DOHH2 (cell line): Measurements from ENCODE around the gene ARAP1.

Experiments
- H3F3A ChIP-seq: fragments of 200-600 bp; sonication (generic), shearing (Covaris generic); 2 replicates; pipeline ENCODE4 v1.6.0; 2016; ENCODE audit warnings: antibody characterized with exemption, mild to moderate bottlenecking; ENCODE audit not compliant: control insufficient read depth, insufficient read depth
- H3K27ac ChIP-seq: fragments of 200-600 bp; sonication (generic); 2 replicates; pipeline ENCODE4 v1.5.1; 2014; ENCODE audit warnings: low read depth, mild to moderate bottlenecking, low read length, moderate library complexity
- H3K27me3 ChIP-seq: fragments of 200-600 bp; sonication (generic); 2 replicates; pipeline ENCODE4 v1.6.1; 2014; ENCODE audit warnings: mild to moderate bottlenecking, low read length, mixed read lengths; ENCODE audit not compliant: control insufficient read depth
- H3K36me3 ChIP-seq: fragments of 200-600 bp; sonication (generic); 2 replicates; pipeline ENCODE4 v1.6.1; 2014; ENCODE audit warnings: mild to moderate bottlenecking, low read length, moderate library complexity, mixed read lengths; ENCODE audit not compliant: control insufficient read depth
- H3K4me1 ChIP-seq: fragments of 200-600 bp; sonication (generic); 2 replicates; pipeline ENCODE4 v1.6.1; 2014; ENCODE audit warnings: mild to moderate bottlenecking, low read length, mixed read lengths; ENCODE audit not compliant: control insufficient read depth
- H3K4me2 ChIP-seq: fragments of 200-600 bp; sonication (generic); 2 replicates; pipeline ENCODE4 v1.6.0; 2014; ENCODE audit warnings: mild to moderate bottlenecking, low read length, moderate library complexity
- H3K4me3 ChIP-seq: fragments of 200-600 bp; sonication (generic); 2 replicates; pipeline ENCODE4 v1.5.1; 2014; ENCODE audit warnings: mild to moderate bottlenecking, low read length, mixed read lengths
- H3K79me2 ChIP-seq: fragments of 200-600 bp; sonication (generic); 2 replicates; pipeline ENCODE4 v1.6.1; 2014; ENCODE audit warnings: mild to moderate bottlenecking, low read length, mixed read lengths; ENCODE audit not compliant: control insufficient read depth
- H3K9me2 ChIP-seq: fragments of 200-600 bp; sonication (generic); replicated peaks from 2 replicates; pipeline ENCODE4 v1.6.1; 2014; ENCODE audit warnings: mild to moderate bottlenecking, low read length, mixed read lengths; ENCODE audit not compliant: control insufficient read depth
- H3K9me3 ChIP-seq: fragments of 200-600 bp; sonication (generic); 2 replicates; pipeline ENCODE4 v1.6.1; 2014; ENCODE audit warnings: antibody characterized with exemption, low read length, mixed read lengths; ENCODE audit not compliant: control insufficient read depth, insufficient read depth
- H4K20me1 ChIP-seq: fragments of 200-600 bp; sonication (generic); 2 replicates; pipeline ENCODE4 v1.6.0; 2014; ENCODE audit warnings: low read depth, mild to moderate bottlenecking, antibody characterized with exemption, low read length, moderate library complexity; ENCODE audit not compliant: control insufficient read depth, insufficient read depth
- EZH2phosphoT487 ChIP-seq: fragments of 200-600 bp; sonication (generic); IDR thresholded peaks from 2 replicates; pipeline ENCODE4 v1.6.1; 2017; ENCODE audit warnings: borderline replicate concordance, mild to moderate bottlenecking, antibody characterized with exemption, low read length, moderate library complexity, mixed read lengths
- TF ChIP-seq, protein P1 (sequence below): fragments of 200-600 bp; sonication (generic); IDR thresholded peaks from one replicate; pipeline ENCODE4 v1.5.1; 2014; ENCODE audit warnings: antibody characterized with exemption, mild to moderate bottlenecking, low read depth, low read length; ENCODE audit not compliant: poor library complexity, severe bottlenecking

Gene ARAP1

DNA sequence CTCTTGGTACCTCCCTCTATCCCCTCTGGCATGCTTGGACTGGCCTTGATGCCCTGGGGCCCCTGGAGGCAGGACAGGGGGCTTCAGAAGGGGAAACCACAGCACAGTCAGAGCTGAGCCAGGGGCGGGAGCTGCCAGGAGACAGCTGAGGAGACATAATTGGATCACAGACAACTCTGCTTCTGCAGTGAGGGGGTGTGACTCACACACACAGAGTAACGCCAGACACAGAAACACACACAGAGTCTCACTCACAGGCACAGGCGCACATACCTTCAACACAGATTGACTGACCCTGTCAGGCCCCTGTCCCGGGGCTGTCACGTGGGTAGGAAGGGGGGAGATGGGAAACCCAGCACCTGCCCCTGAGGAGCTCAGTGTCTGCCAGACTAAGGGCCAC, 21.1 kb upstream of the ARAP1 start:
- no peak for TF ChIP-seq EZH2phosphoT487
- TF ChIP-seq, protein P1, sequence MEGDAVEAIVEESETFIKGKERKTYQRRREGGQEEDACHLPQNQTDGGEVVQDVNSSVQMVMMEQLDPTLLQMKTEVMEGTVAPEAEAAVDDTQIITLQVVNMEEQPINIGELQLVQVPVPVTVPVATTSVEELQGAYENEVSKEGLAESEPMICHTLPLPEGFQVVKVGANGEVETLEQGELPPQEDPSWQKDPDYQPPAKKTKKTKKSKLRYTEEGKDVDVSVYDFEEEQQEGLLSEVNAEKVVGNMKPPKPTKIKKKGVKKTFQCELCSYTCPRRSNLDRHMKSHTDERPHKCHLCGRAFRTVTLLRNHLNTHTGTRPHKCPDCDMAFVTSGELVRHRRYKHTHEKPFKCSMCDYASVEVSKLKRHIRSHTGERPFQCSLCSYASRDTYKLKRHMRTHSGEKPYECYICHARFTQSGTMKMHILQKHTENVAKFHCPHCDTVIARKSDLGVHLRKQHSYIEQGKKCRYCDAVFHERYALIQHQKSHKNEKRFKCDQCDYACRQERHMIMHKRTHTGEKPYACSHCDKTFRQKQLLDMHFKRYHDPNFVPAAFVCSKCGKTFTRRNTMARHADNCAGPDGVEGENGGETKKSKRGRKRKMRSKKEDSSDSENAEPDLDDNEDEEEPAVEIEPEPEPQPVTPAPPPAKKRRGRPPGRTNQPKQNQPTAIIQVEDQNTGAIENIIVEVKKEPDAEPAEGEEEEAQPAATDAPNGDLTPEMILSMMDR: no peak
- H3K9me3 ChIP-seq: no peaks in the 10 kb centered on the region
- H3K36me3 ChIP-seq: no peaks in the 10 kb centered on the region
- no peaks in the 10 kb centered on the region for H4K20me1 ChIP-seq
- no peaks in the 10 kb centered on the region for H3K9me2 ChIP-seq
- peaks cover 5% of the 10 kb centered on the region; the same call in 1 of the 2 replicates for H3K27me3 ChIP-seq
- H3K27ac ChIP-seq: no peak overlapping the region
- no peak overlapping the region for H3K4me3 ChIP-seq
- H3F3A ChIP-seq: no peaks in the 10 kb centered on the region
- no peak overlapping the region for H3K4me2 ChIP-seq
- H3K79me2 ChIP-seq: no peaks in the 10 kb centered on the region
- no peaks in the 10 kb centered on the region for H3K4me1 ChIP-seq

DNA sequence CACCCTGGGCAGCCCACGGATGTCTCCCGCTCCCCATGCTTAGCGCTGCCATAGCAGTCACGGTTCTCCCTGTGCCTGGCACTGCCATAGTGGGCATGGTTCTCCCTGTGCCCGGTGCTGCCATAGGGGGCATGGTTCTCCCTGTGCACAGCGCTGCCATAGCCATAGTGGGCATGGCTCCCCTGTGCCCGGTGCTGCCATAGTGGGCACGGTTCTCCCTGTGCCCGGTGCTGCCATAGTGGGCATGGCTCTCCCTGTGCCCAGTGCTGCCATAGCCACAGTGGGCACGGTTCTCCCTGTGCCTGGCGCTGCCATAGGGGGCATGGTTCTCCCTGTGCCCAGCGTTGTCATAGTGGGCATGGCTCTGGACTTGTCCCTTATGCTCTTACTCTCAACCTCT, 19.9 kb upstream of the ARAP1 start:
- H3K4me3 ChIP-seq: no peak overlapping the region
- H3K79me2 ChIP-seq: no peaks in the 10 kb centered on the region
- no peak overlapping the region for H3K27ac ChIP-seq
- no peaks in the 10 kb centered on the region for H3F3A ChIP-seq
- peaks cover 5% of the 10 kb centered on the region; the same call in 1 of the 2 replicates for H3K27me3 ChIP-seq
- H3K36me3 ChIP-seq: no peaks in the 10 kb centered on the region
- no peaks in the 10 kb centered on the region for H3K9me2 ChIP-seq
- H3K4me1 ChIP-seq: no peaks in the 10 kb centered on the region
- no peak for TF ChIP-seq EZH2phosphoT487
- TF ChIP-seq, protein P1: no peak
- H3K4me2 ChIP-seq: no peak overlapping the region
- H4K20me1 ChIP-seq: no peaks in the 10 kb centered on the region
- H3K9me3 ChIP-seq: no peaks in the 10 kb centered on the region

- Histone ChIP-seq H3K27ac (no peak overlapping the region), H3K4me2 (no peak overlapping the region), H3K4me3 (no peak overlapping the region), H3K27me3 (peaks cover 5% of the 10 kb centered on the region; the same call in 1 of the 2 replicates), H3K4me1 (no peaks in the 10 kb centered on the region), H3K9me2 (no peaks in the 10 kb centered on the region), H3K9me3 (no peaks in the 10 kb centered on the region), H3K79me2 (no peaks in the 10 kb centered on the region), H3F3A (no peaks in the 10 kb centered on the region), H3K36me3 (no peaks in the 10 kb centered on the region), H4K20me1 (no peaks in the 10 kb centered on the region)
- no peak for TF ChIP-seq EZH2phosphoT487
- TF ChIP-seq, protein P1: no peak
Observed at GRCh38 chr11:72771507-72771906, 19.3 kb upstream of the ARAP1 start.
